Spleen (tissue), 3 donors: ENCODE data around the gene MYLK.

Experiments
- POLR2A ChIP-seq, 3 donors: fragments of 450-650 bp; IDR thresholded peaks; one replicate each; pipeline ENCODE4 v1.5.1; 2017; ENCODE audit warnings: antibody characterized with exemption in 3 of 3, mild to moderate bottlenecking in 1 of 3
- POLR2AphosphoS5 ChIP-seq, 3 donors: sonication (generic); formaldehyde crosslinking; IDR thresholded peaks; one replicate each; pipeline ENCODE4 v1.5.1; 2017; ENCODE audit warnings: antibody characterized with exemption in 3 of 3

GRCh38 chr3:123655400-123655799, 228.7 kb downstream of the MYLK start:
- TF ChIP-seq POLR2A (IDR thresholded peaks at IDR 0.05) (no peak), POLR2AphosphoS5 (IDR thresholded peaks at IDR 0.05) (no peak)
